DND-41 (cell line): ENCODE results near the gene SLC34A3.

Source experiments
- ATAC-seq: fragments of 200-7000 bp; cut with Tn5 transposase; 3 replicates; pipeline ENCODE4 v1.9.1; 2021; ENCODE audit warnings: low read depth; ENCODE audit not compliant: insufficient read depth
- DNase-seq: peaks from one replicate; pipeline ENCODE4 v3.0.0-alpha.2; 2020
- H2AFZ ChIP-seq: 2 replicates; pipeline ENCODE4 v1.6.0; 2012; ENCODE audit warnings: low read depth, low read length
- H3K27ac ChIP-seq: 2 replicates; pipeline ENCODE4 v1.5.1; 2012; ENCODE audit warnings: low read length, inconsistent platforms
- H3K27me3 ChIP-seq: fragments of 200-600 bp; sonication (generic); 2 replicates; pipeline ENCODE4 v1.6.0; 2012; ENCODE audit warnings: low read length, mild to moderate bottlenecking, inconsistent platforms; ENCODE audit not compliant: insufficient read depth, poor library complexity
- H3K36me3 ChIP-seq: 2 replicates; pipeline ENCODE4 v1.5.1; 2012; ENCODE audit warnings: low read length, inconsistent platforms; ENCODE audit not compliant: insufficient read depth
- H3K4me1 ChIP-seq: 2 replicates; pipeline ENCODE4 v1.5.1; 2012; ENCODE audit warnings: mild to moderate bottlenecking, low read length; ENCODE audit not compliant: insufficient read depth
- H3K4me2 ChIP-seq: 2 replicates; pipeline ENCODE4 v1.6.0; 2012; ENCODE audit warnings: mild to moderate bottlenecking, moderate library complexity, low read length, inconsistent platforms; ENCODE audit not compliant: insufficient read depth
- H3K4me3 ChIP-seq, 2 experiments: fragments of 200-600 bp in 1 of 2; shearing (Covaris generic) in 1 of 2; 2 replicates each; pipeline ENCODE4 v1.5.1; 2012 to 2016; ENCODE audit warnings: inconsistent platforms in 2 of 2, low read length in 2 of 2, mild to moderate bottlenecking in 2 of 2, low read depth in 1 of 2, moderate library complexity in 1 of 2
- H3K79me2 ChIP-seq: 2 replicates; pipeline ENCODE4 v1.6.0; 2012; ENCODE audit warnings: low read length, inconsistent platforms; ENCODE audit not compliant: insufficient read depth
- H3K9ac ChIP-seq: 2 replicates; pipeline ENCODE4 v1.6.0; 2012; ENCODE audit warnings: low read depth, mild to moderate bottlenecking, inconsistent platforms, low read length, moderate library complexity
- H3K9me3 ChIP-seq: 2 replicates; pipeline ENCODE4 v1.5.1; 2012; ENCODE audit warnings: low read length, moderate library complexity, mild to moderate bottlenecking, inconsistent platforms; ENCODE audit not compliant: insufficient read depth, severe bottlenecking
- H4K20me1 ChIP-seq: 2 replicates; pipeline ENCODE4 v1.6.0; 2012; ENCODE audit warnings: low read length; ENCODE audit not compliant: insufficient read depth
- EZH2 ChIP-seq: IDR thresholded peaks from 3 replicates; pipeline ENCODE4 v1.6.1; 2012; ENCODE audit warnings: borderline replicate concordance, low read depth, mild to moderate bottlenecking, moderate library complexity, low read length, inconsistent platforms; ENCODE audit not compliant: severe bottlenecking
- TF ChIP-seq, protein P1 (sequence below): IDR thresholded peaks from 2 replicates; pipeline ENCODE4 v1.5.1; 2012; ENCODE audit warnings: borderline replicate concordance, low read length, moderate library complexity, mild to moderate bottlenecking; ENCODE audit not compliant: poor library complexity, severe bottlenecking; ENCODE audit errors: extremely low read depth

The SLC34A3 gene

GRCh38 chr9:137251194-137251461 is 20.4 kb downstream of the SLC34A3 start, which contains the start of gene STPG3:
STPG3 (plus strand) TSS chr9:137251286; CDS start chr9:137251287, 1 bp downstream.
- Histone ChIP-seq H3K4me1 (peaks cover 20% of the 10 kb centered on the region), H3K36me3 (peaks cover 6% of the 10 kb centered on the region), H3K4me3 (no peak within 1 kb of the TSS), H3K27me3 (no peaks in the 10 kb centered on the region), H4K20me1 (peaks cover 6% of the 10 kb centered on the region), H3K4me2 (no peak within 1 kb of the TSS), H2AFZ (no peak within 1 kb of the TSS), H3K79me2 (peaks cover 15% of the 10 kb centered on the region), H3K27ac (no peak within 1 kb of the TSS), H3K9me3 (no peaks in the 10 kb centered on the region), H3K9ac (no peak within 1 kb of the TSS)
- DNase-seq, result no peak
- ATAC-seq, result no peak
- TF ChIP-seq EZH2, result no peak
- TF ChIP-seq, protein P1, sequence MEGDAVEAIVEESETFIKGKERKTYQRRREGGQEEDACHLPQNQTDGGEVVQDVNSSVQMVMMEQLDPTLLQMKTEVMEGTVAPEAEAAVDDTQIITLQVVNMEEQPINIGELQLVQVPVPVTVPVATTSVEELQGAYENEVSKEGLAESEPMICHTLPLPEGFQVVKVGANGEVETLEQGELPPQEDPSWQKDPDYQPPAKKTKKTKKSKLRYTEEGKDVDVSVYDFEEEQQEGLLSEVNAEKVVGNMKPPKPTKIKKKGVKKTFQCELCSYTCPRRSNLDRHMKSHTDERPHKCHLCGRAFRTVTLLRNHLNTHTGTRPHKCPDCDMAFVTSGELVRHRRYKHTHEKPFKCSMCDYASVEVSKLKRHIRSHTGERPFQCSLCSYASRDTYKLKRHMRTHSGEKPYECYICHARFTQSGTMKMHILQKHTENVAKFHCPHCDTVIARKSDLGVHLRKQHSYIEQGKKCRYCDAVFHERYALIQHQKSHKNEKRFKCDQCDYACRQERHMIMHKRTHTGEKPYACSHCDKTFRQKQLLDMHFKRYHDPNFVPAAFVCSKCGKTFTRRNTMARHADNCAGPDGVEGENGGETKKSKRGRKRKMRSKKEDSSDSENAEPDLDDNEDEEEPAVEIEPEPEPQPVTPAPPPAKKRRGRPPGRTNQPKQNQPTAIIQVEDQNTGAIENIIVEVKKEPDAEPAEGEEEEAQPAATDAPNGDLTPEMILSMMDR, result no peak

- no peak for DNase-seq
- Histone ChIP-seq H3K4me3 (no peak overlapping the region), H3K27me3 (no peaks in the 10 kb centered on the region), H3K79me2 (peaks cover 21% of the 10 kb centered on the region), H4K20me1 (peaks cover 11% of the 10 kb centered on the region), H3K27ac (no peak overlapping the region), H2AFZ (no peak overlapping the region), H3K4me2 (no peak overlapping the region), H3K9me3 (no peaks in the 10 kb centered on the region), H3K4me1 (peaks cover 26% of the 10 kb centered on the region), H3K36me3 (peaks cover 12% of the 10 kb centered on the region), H3K9ac (no peak overlapping the region)
- no peak for ATAC-seq
- TF ChIP-seq EZH2, result no peak
- TF ChIP-seq, protein P1, result no peak
Observed at GRCh38 chr9:137251490-137252268, 21.0 kb downstream of the SLC34A3 start.

DNA sequence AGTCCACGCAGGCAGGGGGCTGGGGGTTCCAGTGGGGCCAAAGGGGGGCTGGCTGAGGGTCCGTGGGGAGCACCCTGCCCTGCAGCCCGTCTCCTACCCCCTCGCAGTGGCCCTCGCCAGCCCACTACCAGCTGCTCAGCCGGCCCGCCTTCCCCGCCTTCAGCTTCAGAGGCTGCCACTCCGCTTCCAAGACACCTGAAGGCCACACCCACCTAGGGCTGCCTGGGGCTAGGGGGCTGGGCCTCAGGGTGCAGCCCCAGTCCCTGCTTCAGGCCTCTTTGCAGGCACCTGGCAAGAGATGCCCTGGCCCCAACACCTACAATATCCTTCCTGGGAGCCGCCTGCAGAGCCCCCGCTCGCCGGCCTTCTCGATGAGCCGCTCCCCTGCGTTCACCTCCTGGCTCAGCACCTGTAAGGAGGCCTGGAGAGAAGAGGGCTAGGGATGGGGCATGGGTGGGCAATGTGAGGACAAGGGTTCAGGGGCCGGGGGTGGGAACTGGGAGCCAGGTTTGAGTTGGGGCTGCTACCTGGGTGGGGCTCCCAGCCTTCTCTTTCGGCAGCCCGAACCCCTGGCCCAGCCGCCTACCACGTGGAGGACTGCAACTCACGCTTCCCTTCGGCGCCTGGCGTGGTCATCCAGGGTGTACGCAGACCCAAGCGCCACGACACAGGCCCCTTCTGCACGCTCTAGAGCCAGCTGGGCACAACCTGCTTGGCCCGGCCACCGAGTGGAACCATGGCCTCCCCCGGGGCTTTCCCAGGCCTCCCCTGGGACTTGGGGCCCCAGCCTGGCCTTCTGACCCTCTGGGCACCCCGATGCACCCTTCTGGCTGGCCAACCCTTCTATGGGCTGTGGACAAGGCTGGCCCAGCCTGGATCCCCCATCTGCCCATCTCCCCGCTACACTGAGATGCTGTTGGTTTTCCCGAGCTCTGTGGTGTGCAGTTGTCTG is 22.1 kb downstream of the SLC34A3 start:
- H3K4me2 ChIP-seq, result 0 out of 2 replicates have a peak overlapping the region, but pooled peaks have one; percentile 94

More for the DNA sequence above, 22.1 kb downstream of the SLC34A3 start:
- ATAC-seq (no peak), DNase-seq (no peak)
- Histone ChIP-seq H3K4me3 (no peak overlapping the region), H3K36me3 (peaks cover 17% of the 10 kb centered on the region), H3K9ac (peak overlapping the region; percentile 91; the same call in 1 of the 2 replicates), H3K9me3 (no peaks in the 10 kb centered on the region), H2AFZ (no peak overlapping the region), H3K4me1 (peaks cover 31% of the 10 kb centered on the region), H3K79me2 (peaks cover 28% of the 10 kb centered on the region), H4K20me1 (peaks cover 14% of the 10 kb centered on the region), H3K27me3 (no peaks in the 10 kb centered on the region), H3K27ac (no peak overlapping the region)
- TF ChIP-seq, protein P1, result no peak
- TF ChIP-seq EZH2, result no peak
